AG04449 (cell line): ENCODE measurements around the gene IL6ST.

Experiments used
- CTCF ChIA-PET: fragments of 350-600 bp; formaldehyde crosslinking; extraction: SDS; loops from one replicate; lab custom pipeline; 2021; ENCODE audit warnings: antibody characterized with exemption; lab: Yijun Ruan, JAX
- POLR2A ChIA-PET: fragments of 400-600, 350-600 bp; formaldehyde crosslinking; extraction: SDS; loops from one replicate; lab custom pipeline; 2020; ENCODE audit warnings: antibody characterized with exemption, inconsistent platforms; lab: Yijun Ruan, JAX
- DNase-seq: peaks from one replicate; pipeline ENCODE4 v3.0.0-alpha.2; 2010; ENCODE audit warnings: low read depth, low spot score
- H3K4me3 ChIP-seq: 2 replicates; pipeline ENCODE4 v1.5.1; 2011; ENCODE audit warnings: low read depth, mild to moderate bottlenecking, control low read depth, low read length
- TF ChIP-seq, protein P1 (sequence below): IDR thresholded peaks from one replicate; pipeline ENCODE4 v1.5.1; 2011; ENCODE audit warnings: mild to moderate bottlenecking, moderate library complexity, low read length, control low read depth, inconsistent platforms; ENCODE audit not compliant: insufficient read depth; ENCODE audit errors: missing control alignments

The IL6ST gene

DNA sequence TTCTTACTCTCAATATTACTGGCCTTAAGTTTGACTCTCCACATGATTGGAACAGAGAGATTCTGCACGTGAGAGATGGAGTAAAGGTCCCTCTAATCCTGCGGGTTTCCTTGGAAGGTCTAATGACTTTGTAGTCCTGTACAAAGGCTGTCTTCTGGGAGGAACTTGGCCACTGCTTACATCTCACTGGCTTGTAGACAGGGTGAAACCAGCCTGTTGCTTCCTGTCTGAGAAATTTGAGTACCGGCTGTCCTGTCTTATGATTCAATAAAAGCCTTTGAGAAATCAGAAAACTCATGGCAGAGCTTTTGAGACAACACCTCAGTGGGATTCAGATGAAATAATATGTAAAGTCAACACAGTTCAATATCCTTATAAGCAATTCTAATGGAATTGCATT, 100.6 kb downstream of the IL6ST start:
- ChIA-PET CTCF (no interaction called here), POLR2A (no interaction called here)
- DNase-seq, result no peak
- TF ChIP-seq, protein P1, sequence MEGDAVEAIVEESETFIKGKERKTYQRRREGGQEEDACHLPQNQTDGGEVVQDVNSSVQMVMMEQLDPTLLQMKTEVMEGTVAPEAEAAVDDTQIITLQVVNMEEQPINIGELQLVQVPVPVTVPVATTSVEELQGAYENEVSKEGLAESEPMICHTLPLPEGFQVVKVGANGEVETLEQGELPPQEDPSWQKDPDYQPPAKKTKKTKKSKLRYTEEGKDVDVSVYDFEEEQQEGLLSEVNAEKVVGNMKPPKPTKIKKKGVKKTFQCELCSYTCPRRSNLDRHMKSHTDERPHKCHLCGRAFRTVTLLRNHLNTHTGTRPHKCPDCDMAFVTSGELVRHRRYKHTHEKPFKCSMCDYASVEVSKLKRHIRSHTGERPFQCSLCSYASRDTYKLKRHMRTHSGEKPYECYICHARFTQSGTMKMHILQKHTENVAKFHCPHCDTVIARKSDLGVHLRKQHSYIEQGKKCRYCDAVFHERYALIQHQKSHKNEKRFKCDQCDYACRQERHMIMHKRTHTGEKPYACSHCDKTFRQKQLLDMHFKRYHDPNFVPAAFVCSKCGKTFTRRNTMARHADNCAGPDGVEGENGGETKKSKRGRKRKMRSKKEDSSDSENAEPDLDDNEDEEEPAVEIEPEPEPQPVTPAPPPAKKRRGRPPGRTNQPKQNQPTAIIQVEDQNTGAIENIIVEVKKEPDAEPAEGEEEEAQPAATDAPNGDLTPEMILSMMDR, result no peak
- no peak overlapping the region for H3K4me3 ChIP-seq

- DNase-seq, result no peak
- CTCF ChIA-PET, result no interaction called here
- POLR2A ChIA-PET, result no interaction called here
- no peak overlapping the region for H3K4me3 ChIP-seq
- TF ChIP-seq, protein P1, result no peak
Observed at GRCh38 chr5:55892479-55892878, 102.3 kb downstream of the IL6ST start.

DNA sequence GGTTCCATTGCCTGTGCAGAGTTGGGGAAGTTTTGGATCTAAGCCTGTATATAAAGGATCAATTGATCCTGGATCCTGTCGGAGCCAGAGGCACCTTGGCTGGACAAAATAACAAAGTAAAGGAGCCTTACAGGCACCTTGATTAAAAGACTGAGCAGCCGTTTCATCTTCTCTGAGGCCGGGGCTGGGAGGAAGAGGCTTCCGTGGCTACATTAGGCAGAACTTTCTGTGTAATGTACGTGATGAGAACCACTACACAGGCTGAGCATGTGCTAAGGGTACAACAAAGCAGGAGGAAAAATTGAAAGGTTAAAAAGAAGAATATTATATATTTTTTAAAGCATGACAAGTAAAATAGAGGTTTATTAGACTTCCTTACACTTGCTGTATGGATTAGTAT, 106.6 kb downstream of the IL6ST start:
- no peak for DNase-seq
- TF ChIP-seq, protein P1, result no peak
- ChIA-PET CTCF (no interaction called here), POLR2A (no interaction called here)
- H3K4me3 ChIP-seq, result no peak overlapping the region

DNA sequence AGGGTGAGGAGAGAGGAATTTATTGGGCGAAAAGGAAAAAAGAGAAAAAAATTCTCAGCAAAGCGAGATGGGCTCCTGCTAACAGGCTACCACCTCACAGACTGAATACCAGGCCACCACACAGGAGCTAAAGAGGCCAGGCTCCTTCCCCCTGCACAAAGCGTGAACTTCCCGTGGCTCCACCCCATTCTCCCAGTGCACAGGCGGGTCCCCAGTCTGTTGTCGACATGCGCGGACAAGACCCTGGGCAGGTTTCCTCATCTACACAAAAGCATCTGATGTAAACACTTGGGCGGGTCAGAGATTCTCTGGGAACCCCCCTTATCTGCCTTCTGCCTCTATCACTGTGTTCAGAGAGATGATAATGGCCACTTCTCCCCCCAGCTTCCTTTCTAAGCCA, 109.4 kb downstream of the IL6ST start:
- no peak for DNase-seq
- ChIA-PET CTCF (interaction anchor here (1.2 kb wide), 1 partner anchor 194 kb away, joined by 3 read pairs; no protein-coding TSS in a partner anchor), POLR2A (no interaction called here)
- H3K4me3 ChIP-seq, result no peak overlapping the region
- TF ChIP-seq, protein P1, result no peak
